Astrocyte of the cerebellum (primary cell): ENCODE measurements around the gene ZNF442.

ENCODE experiments used
- DNase-seq: peaks from one replicate; pipeline ENCODE4 v3.0.0-alpha.2; 2011; ENCODE audit warnings: low read depth
- H3K4me3 ChIP-seq: 2 replicates; pipeline ENCODE4 v1.5.1; 2011; ENCODE audit warnings: mild to moderate bottlenecking, low read depth, low read length, moderate library complexity
- in situ Hi-C: cut with HindIII; loops from 2 replicates; pipeline ENCODE4 v1.10.0; 2017; ENCODE audit warnings: low sequenced_read_pairs
- TF ChIP-seq, protein P1 (sequence below): IDR thresholded peaks from 2 replicates; pipeline ENCODE4 v1.5.1; 2012; ENCODE audit warnings: low read length, low read depth, moderate library complexity, mild to moderate bottlenecking; ENCODE audit errors: missing control alignments

Gene ZNF442

DNA sequence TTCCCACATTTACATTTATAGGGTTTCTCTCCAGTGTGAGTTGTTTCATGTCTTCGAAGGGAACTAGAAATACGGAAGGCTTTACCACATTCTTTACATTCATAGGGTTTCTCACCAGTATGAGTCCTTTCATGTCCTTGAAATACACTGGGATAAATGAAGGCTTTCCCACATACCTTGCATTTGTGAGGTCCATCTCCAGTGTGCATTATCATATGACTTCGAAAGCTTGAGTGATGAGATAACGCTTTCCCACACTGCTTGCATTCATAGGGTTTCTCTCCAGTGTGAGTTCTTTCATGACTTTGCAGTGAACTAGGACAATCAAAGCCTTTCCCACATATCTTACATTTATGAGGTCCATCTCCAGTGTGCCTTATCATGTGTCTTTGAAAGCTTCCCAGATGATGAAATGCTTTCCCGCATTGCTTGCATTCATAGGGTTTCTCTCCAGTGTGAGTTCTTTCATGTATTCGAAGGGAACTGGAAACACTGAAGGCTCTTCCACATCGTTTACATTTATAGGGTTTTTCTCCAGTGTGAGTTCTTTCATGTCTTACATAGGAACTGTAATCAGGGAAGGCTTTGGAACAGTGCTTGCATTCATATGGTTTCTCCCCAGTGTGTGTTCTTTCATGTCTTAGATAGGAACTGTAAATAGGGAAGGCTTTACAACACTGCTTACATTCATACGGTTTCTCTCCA is 15.1 kb downstream of the ZNF442 start:
- in situ Hi-C loops = no loop called here
- DNase-seq = no peak
- no peak overlapping the region for H3K4me3 ChIP-seq
- TF ChIP-seq, protein P1, sequence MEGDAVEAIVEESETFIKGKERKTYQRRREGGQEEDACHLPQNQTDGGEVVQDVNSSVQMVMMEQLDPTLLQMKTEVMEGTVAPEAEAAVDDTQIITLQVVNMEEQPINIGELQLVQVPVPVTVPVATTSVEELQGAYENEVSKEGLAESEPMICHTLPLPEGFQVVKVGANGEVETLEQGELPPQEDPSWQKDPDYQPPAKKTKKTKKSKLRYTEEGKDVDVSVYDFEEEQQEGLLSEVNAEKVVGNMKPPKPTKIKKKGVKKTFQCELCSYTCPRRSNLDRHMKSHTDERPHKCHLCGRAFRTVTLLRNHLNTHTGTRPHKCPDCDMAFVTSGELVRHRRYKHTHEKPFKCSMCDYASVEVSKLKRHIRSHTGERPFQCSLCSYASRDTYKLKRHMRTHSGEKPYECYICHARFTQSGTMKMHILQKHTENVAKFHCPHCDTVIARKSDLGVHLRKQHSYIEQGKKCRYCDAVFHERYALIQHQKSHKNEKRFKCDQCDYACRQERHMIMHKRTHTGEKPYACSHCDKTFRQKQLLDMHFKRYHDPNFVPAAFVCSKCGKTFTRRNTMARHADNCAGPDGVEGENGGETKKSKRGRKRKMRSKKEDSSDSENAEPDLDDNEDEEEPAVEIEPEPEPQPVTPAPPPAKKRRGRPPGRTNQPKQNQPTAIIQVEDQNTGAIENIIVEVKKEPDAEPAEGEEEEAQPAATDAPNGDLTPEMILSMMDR = no peak

DNA sequence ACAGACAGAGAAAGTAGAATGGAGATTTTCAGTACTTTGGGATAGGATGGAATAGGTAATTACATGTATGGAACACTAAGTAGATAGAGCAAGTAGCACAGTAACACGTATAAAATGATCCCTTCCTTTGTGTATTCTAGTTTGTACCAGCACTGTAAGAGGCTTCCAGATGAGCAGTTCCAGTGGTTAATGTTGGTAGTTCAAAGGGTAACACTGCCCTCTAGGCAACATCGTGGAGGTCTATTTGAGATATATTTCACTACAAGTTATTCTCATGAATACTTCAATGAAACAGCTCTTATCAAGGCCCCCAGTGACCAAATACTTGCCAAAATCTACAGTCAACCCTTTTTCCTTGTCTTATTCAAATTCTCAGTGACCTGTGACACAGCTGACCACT is 18.6 kb downstream of the ZNF442 start:
- H3K4me3 ChIP-seq = no peak overlapping the region
- in situ Hi-C loops = no loop called here
- TF ChIP-seq, protein P1 = no peak
- DNase-seq = no peak

DNA sequence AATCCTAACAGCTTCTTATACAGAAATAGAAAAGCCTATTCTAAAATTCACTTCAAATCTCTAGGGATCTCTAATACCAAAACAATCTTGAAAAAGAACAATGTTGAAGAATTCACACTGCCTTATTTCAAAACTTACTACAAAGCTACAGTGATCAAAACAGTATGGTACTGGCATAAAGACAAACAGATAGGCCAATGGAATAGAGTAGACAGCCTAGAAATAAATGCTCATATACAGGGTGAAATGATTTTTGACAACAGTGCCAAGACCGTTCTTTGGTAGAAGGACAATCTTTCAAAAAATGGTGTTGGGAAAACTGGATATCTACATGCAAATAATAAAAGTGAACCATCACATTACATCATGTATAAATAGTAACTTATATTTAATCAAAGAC is 20.3 kb downstream of the ZNF442 start:
- H3K4me3 ChIP-seq = no peak overlapping the region
- TF ChIP-seq, protein P1 = no peak
- in situ Hi-C loops = no loop called here
- no peak for DNase-seq

DNA sequence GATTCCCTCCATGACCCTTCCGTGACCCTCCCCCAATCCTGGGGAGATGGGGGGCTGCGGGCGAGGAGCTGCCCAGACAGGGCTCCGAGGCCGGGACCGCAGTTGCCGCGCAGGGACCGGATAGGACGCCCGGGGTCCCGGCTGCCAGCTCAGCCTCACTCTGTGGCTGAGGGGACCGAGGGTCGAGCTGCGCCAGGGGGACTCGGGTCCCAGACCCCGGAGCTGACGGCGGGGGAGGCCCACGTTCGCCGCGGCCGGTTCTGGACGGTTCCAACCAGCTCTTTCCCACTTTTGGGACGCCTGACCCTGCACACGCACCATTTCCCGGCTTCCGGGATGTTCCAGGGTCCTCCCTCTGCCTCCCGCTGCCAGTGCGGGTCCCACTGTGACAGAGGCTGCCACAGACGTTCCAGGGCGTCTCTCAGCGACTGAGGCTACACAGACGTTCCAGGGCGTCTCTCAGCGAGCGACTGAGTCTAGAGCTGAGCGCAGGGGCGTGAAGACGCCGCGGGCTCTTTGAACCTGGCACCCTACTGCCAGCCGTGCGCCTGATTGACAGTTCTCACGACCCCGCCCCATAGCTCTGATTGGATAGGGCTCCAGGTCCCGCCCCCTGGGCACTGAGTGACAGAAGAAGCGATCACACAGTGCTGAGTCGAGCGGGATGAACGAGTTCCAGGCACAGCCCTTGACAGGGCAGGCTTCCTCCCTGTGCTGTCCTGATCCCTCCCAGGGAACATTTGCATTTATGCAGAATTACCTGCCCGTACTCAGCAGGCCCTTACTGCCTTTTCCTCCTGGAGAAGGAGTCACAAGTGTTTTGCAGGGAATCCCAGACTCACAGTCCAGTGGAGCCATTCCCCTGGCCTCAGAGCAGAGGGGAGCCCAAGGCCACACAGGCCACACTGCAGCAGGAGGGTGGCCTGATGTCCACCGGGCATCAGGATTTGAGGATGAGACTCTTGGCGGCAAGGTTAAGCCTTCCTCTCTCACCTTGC is 32.0 kb downstream of the ZNF442 start, which contains the start of gene ZNF563:
TSS of gene ZNF563 (minus strand) at position 472 of the 998 bp plus-strand sequence. CDS start at position 321, 151 bp downstream.
- H3K4me3 ChIP-seq = peak within 1 kb of the TSS; percentile 67

DNA sequence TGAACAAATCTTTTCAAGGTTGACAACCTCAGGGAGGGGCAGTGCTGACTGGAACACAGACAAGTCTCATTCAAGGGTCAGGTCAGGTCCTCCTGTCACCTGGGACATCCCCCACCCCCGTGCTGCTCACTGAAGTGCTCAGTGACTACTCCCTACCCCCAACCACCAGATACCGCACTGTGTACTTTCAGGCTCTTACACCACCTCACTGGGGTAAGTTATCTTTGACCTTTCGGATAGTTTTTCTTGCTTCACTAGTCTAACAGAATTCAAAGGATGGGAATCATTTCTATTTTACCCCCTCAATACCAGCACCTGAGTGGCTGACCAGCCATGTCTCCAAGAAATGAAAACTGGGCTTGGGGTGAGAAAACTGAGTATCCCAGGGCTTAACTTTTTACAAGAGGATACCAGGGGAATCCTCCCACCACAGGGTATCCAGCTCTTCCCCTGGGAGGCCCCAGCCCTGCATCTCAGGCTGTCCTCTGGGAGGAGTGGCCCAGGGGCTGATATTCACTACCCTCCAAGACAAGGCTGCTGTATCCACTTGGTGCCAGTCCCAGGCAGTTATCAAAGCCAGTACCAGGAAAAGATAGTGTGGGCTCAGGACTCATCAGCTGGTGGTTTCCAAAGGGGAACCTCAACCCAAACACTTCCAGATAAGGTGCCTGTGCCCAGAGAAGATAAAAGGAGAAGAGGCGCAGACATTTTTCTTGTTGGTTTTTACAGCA is 34.1 kb downstream of the ZNF442 start:
- in situ Hi-C loops = no loop called here
- DNase-seq = no peak
- no peak overlapping the region for H3K4me3 ChIP-seq
- TF ChIP-seq, protein P1 = no peak

More for the DNA sequence above, 32.0 kb downstream of the ZNF442 start, which contains the start of gene ZNF563:
- peak; percentile 62 for DNase-seq
- TF ChIP-seq, protein P1 = no peak
- in situ Hi-C loops = no loop called here

DNA sequence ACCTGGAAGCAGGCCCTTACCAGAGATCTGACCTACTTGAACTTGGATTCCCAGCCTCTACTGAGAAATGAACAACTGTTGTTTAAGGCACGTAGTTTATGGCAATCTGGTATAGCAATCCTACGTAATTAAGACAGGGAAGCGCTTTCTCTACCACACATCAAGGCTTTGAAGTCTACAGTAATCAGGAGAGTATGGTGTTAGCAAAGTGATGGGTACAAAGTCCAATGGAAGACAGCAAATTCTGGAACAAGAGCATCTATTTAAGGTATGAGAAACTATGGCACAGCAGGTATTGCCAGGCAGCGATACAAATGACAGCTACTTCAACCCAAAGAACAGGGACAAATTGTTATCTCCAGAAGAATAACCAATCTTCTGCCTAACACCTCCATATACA is 35.1 kb downstream of the ZNF442 start:
- TF ChIP-seq, protein P1 = no peak

More for the DNA sequence above, 35.1 kb downstream of the ZNF442 start:
- no peak for DNase-seq
- no peak overlapping the region for H3K4me3 ChIP-seq
- in situ Hi-C loops = no loop called here
